ENCODE measurements around the gene CHKB.

DNA sequence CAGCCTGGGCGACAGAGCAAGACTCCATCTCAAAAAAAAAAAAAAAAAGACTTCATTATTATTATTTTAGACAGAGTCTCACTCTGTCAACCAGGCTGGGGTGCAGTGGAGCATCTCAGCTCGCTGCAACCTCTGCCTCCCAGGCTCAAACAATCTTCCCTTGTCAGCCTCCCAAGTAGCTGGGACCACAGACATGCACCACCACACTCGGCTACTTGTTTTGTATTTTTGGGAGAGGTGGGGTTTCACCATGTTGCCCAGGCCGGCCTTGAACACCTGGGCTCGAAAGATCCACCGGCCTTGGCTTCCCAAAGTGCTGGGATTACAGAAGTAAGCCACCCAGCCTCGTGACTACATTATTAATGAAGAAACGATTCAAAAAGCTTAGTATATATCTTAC is 47.5 kb downstream of the CHKB start:
- TF ChIP-seq POLR2AphosphoS5 (IDR thresholded peaks at IDR 0.05; ENCODE audit: borderline replicate concordance, low read depth, low read length) (no peak), EZH2 (IDR thresholded peaks at IDR 0.05) (no peak)

All from SK-N-MC (cell line).